ENCODE data around the gene THOP1. TPM values are rescaled to one million over a fixed set of nuclear protein-coding genes. Genes with fewer than 3 reads are reported as not detected.

Gene THOP1
- total RNA-seq, 1 donor from 2014 or later, result 190 TPM

DNA sequence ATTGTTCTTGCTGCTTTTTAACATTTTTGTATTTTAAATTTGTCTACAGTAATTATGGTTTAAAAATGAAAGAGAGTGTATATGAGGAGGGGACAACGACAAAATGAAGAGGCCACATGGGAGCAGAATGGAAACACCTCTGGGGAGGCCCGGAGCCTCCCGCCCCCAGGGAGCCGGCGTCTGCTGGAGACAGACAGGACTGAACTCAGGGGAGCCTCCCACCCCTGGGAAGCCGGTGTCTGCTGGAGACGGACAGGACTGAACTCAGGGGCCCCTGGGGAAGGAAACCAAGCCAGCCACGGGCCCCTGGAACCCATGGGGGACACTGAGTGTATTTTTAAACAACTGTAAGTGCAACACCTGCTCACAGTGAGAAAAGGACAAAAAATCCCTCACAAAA, 28.8 kb upstream of the THOP1 start:
- Mint-ChIP-seq H3K4me3 (no peak overlapping the region), H3K9me3 (no peaks in the 10 kb centered on the region), H3K4me1 (ENCODE audit: low read depth) (no peaks in the 10 kb centered on the region), H3K36me3 (ENCODE audit: low read depth) (peaks cover 23% of the 10 kb centered on the region), H3K27me3 (ENCODE audit: insufficient read depth) (no peaks in the 10 kb centered on the region), H3K27ac (no peak overlapping the region)
- intact Hi-C loops (cut with micrococcal nuclease), result no loop called here
- no peak for DNase-seq (ENCODE audit: low spot score)

- intact Hi-C loops (cut with micrococcal nuclease), result no loop called here
- Mint-ChIP-seq H3K4me1 (ENCODE audit: low read depth) (no peaks in the 10 kb centered on the region), H3K27me3 (ENCODE audit: insufficient read depth) (no peaks in the 10 kb centered on the region), H3K9me3 (no peaks in the 10 kb centered on the region), H3K36me3 (ENCODE audit: low read depth) (peaks cover 23% of the 10 kb centered on the region), H3K4me3 (no peak overlapping the region), H3K27ac (no peak overlapping the region)
- DNase-seq (ENCODE audit: low spot score), result no peak
Measured at GRCh38 chr19:2756921-2757881, 28.1 kb upstream of the THOP1 start.

DNA sequence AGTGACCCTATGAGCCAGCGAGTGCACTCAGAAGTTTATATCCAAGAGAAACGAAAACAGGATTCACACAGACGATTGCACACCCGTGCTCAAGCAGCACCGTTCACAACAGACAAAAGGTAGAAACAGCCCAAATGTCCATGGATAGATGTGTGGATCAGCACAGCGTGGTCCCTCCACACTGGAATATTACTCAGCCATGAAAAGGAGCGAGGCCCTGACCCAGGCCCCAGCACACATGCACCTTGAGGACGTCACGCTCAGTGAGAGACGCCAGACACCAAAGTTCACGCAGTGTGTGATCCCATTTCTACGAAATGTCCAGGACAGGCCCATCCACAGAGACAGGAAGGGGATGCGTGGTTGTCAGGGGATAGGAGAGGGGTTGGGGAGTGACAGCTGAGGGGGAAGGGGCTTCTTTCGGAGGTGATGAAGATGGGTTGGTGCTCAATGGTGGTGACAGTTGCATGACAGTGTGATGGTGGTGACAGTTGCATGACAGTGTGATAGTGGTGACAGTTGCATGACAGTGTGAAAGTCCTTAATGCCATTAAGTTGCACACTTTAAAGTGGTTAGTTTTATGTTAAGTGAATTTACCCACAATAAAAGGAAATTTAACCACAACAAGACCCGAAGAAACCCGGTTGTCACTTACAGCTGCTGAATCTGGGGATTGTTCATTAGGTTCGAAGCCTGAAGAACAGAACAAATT, 26.5 kb upstream of the THOP1 start:
- intact Hi-C loops (cut with micrococcal nuclease), result no loop called here
- H3K4me3 Mint-ChIP-seq, result no peak overlapping the region

DNA sequence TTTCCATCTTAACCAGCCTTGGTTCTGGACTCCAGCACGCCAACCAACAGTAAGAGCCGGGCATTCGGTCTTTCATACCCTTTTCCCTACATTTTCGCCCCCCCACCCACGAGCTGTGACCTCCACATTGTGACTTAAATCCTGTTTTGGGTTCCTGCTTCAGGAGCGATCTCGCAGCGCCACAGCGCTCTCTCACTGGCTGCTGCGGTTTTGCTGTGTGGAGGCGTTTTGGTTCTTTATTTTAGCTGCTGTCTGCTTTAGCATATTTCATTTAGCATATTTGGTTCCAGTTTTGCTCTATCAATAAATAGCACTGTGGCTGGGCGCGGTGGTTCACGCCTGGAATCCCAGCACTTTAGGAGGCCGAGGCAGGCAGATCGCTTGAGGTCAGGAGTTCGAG, 25.9 kb upstream of the THOP1 start:
- no peak overlapping the region for H3K27ac Mint-ChIP-seq
- no peak overlapping the region for H3K4me3 Mint-ChIP-seq
- H3K9me3 Mint-ChIP-seq, result no peaks in the 10 kb centered on the region
- DNase-seq (ENCODE audit: low spot score), result no peak
- H3K36me3 Mint-ChIP-seq (ENCODE audit: low read depth), result peaks cover 24% of the 10 kb centered on the region
- H3K27me3 Mint-ChIP-seq (ENCODE audit: insufficient read depth), result no peaks in the 10 kb centered on the region
- no peaks in the 10 kb centered on the region for H3K4me1 Mint-ChIP-seq (ENCODE audit: low read depth)
- intact Hi-C loops (cut with micrococcal nuclease), result no loop called here

More for the DNA sequence above, 26.5 kb upstream of the THOP1 start:
- Mint-ChIP-seq H3K4me1 (ENCODE audit: low read depth) (no peaks in the 10 kb centered on the region), H3K9me3 (no peaks in the 10 kb centered on the region), H3K27me3 (ENCODE audit: insufficient read depth) (no peaks in the 10 kb centered on the region), H3K36me3 (ENCODE audit: low read depth) (peaks cover 28% of the 10 kb centered on the region), H3K27ac (no peak overlapping the region)
- DNase-seq (ENCODE audit: low spot score), result no peak

GRCh38 chr19:2759965-2760364, 25.3 kb upstream of the THOP1 start:
- H3K27me3 Mint-ChIP-seq (ENCODE audit: insufficient read depth), result no peaks in the 10 kb centered on the region
- H3K9me3 Mint-ChIP-seq, result no peaks in the 10 kb centered on the region
- H3K27ac Mint-ChIP-seq, result no peak overlapping the region

GRCh38 chr19:2761309-2761677, 24.0 kb upstream of the THOP1 start:
- intact Hi-C loops (cut with micrococcal nuclease), result no loop called here
- H3K9me3 Mint-ChIP-seq, result no peaks in the 10 kb centered on the region
- no peak for DNase-seq (ENCODE audit: low spot score)
- H3K4me3 Mint-ChIP-seq, result no peak overlapping the region
- H3K27ac Mint-ChIP-seq, result no peak overlapping the region
- no peaks in the 10 kb centered on the region for H3K4me1 Mint-ChIP-seq (ENCODE audit: low read depth)
- H3K27me3 Mint-ChIP-seq (ENCODE audit: insufficient read depth), result no peaks in the 10 kb centered on the region
- H3K36me3 Mint-ChIP-seq (ENCODE audit: low read depth), result peaks cover 25% of the 10 kb centered on the region

More at GRCh38 chr19:2759965-2760364, 25.3 kb upstream of the THOP1 start:
- intact Hi-C loops (cut with micrococcal nuclease), result no loop called here
- DNase-seq (ENCODE audit: low spot score), result no peak
- Mint-ChIP-seq H3K36me3 (ENCODE audit: low read depth) (peaks cover 26% of the 10 kb centered on the region), H3K4me3 (no peak overlapping the region), H3K4me1 (ENCODE audit: low read depth) (no peaks in the 10 kb centered on the region)

GRCh38 chr19:2761876-2762782, 23.2 kb upstream of the THOP1 start:
- no peaks in the 10 kb centered on the region for H3K27me3 Mint-ChIP-seq (ENCODE audit: insufficient read depth)
- H3K4me1 Mint-ChIP-seq (ENCODE audit: low read depth), result no peaks in the 10 kb centered on the region
- peaks cover 24% of the 10 kb centered on the region for H3K36me3 Mint-ChIP-seq (ENCODE audit: low read depth)
- intact Hi-C loops (cut with micrococcal nuclease), result no loop called here
- DNase-seq (ENCODE audit: low spot score), result no peak
- no peak overlapping the region for H3K27ac Mint-ChIP-seq
- no peak overlapping the region for H3K4me3 Mint-ChIP-seq
- H3K9me3 Mint-ChIP-seq, result no peaks in the 10 kb centered on the region

DNA sequence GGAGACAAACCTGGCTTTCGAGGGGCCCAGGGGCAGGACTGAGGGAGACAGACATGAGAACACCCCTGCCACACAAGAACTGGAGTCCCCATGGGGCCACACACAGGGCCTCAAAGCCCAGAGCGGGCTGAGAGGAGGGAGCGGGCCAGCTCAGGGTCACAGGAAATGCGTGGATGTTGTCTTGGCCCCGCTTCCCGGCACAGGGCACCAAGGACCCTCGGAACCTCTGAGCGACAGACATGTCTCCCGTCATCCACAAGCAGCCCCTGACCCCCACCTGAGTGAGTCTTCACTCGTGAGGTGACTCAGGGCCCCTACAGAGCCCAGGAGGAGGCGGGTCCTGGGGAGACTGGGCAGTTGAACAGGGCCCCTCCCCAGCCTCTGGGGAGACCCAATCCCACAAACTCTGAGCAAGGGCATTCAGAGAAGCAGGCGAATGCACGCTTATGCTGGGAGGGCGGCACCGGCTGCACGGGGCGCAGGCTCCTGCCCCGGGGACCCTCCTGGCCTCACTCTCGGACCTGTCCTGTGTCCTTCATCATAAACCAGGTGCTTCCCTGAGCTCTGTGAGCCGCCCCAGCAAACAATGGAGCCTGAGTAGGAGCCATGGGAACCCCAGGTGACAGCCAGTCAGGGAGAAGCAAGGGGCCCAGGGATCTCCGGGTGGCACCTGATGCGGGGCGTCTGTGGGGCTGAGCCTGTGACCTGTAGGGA, 22.4 kb upstream of the THOP1 start:
- no peak overlapping the region for H3K4me3 Mint-ChIP-seq
- H3K27me3 Mint-ChIP-seq (ENCODE audit: insufficient read depth), result no peaks in the 10 kb centered on the region
- no peak for DNase-seq (ENCODE audit: low spot score)
- intact Hi-C loops (cut with micrococcal nuclease), result no loop called here
- no peaks in the 10 kb centered on the region for H3K4me1 Mint-ChIP-seq (ENCODE audit: low read depth)
- H3K27ac Mint-ChIP-seq, result no peak overlapping the region
- peaks cover 22% of the 10 kb centered on the region for H3K36me3 Mint-ChIP-seq (ENCODE audit: low read depth)
- H3K9me3 Mint-ChIP-seq, result no peaks in the 10 kb centered on the region

DNA sequence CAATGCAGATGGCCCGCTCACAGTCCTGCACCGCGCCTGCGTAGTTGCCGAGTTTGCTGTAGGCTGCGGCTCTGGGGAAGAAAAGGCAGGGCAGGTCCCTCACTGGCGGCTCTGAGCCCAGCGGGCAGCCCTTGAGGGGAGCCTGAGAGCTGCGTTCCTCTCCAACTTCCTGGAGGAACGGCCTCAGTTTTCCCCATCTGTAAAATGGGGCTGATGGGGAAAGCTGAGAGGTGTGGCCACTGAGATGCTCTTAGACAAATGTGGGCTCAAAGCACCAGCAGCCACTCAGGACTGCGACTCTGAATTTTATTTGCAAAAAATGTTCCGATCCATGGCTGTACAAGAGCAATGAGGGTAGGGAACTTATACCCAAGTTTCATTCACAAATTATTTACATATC, 21.6 kb upstream of the THOP1 start:
- Mint-ChIP-seq H3K27ac (no peak overlapping the region), H3K9me3 (no peaks in the 10 kb centered on the region), H3K36me3 (ENCODE audit: low read depth) (peaks cover 19% of the 10 kb centered on the region), H3K4me1 (ENCODE audit: low read depth) (no peaks in the 10 kb centered on the region), H3K27me3 (ENCODE audit: insufficient read depth) (no peaks in the 10 kb centered on the region), H3K4me3 (no peak overlapping the region)
- DNase-seq (ENCODE audit: low spot score), result no peak
- intact Hi-C loops (cut with micrococcal nuclease), result no loop called here

- Mint-ChIP-seq H3K36me3 (ENCODE audit: low read depth) (peaks cover 11% of the 10 kb centered on the region), H3K27me3 (ENCODE audit: insufficient read depth) (no peaks in the 10 kb centered on the region), H3K27ac (no peak overlapping the region), H3K4me3 (no peak overlapping the region), H3K4me1 (ENCODE audit: low read depth) (no peaks in the 10 kb centered on the region), H3K9me3 (no peaks in the 10 kb centered on the region)
- intact Hi-C loops (cut with micrococcal nuclease), result no loop called here
- DNase-seq (ENCODE audit: low spot score), result no peak
Measured at GRCh38 chr19:2764945-2765344, 20.4 kb upstream of the THOP1 start.

DNA sequence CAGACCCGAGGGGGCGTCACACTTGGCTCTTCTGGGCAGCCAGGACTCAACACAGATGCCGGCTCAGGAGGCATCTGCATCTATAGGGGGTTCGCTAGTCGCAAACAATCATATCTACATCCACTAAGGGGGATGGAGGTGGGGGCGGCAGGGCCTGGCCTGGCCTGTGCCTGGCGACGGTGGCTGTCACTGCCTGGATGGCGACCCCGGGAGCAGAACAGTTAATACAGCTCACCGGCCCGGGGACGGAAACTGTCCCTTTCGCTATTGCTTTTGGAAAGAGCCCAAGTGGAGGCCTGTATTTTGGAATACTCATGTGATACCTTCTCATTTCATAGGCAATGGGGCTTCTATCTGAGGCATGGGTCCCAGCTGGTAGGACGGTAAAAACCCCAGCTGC, 19.9 kb upstream of the THOP1 start:
- no peaks in the 10 kb centered on the region for H3K27me3 Mint-ChIP-seq (ENCODE audit: insufficient read depth)
- intact Hi-C loops (cut with micrococcal nuclease), result no loop called here
- no peak overlapping the region for H3K27ac Mint-ChIP-seq
- H3K36me3 Mint-ChIP-seq (ENCODE audit: low read depth), result peaks cover 11% of the 10 kb centered on the region
- H3K4me1 Mint-ChIP-seq (ENCODE audit: low read depth), result no peaks in the 10 kb centered on the region
- DNase-seq (ENCODE audit: low spot score), result no peak
- H3K9me3 Mint-ChIP-seq, result no peaks in the 10 kb centered on the region
- no peak overlapping the region for H3K4me3 Mint-ChIP-seq

Data from activated T-helper 1 cell treated with anti-CD3 and anti-CD28 coated beads, Interleukin-12 subunit alpha, Interleukin-12 subunit beta, Interleukin-2, Interleukin-4 antibody, amounts not matched to agents 30 ng/mL and 10 ng/mL and 1 ng/mL, durations not matched to agents 14 hours and 24 hours and 36 hours (primary cell).